Glutamatergic neuron (in vitro differentiated cells): ENCODE data around the gene CMC1. TPM values are rescaled to one million over a fixed set of nuclear protein-coding genes. Genes with fewer than 3 reads are reported as not detected.

Source experiments
- DNase-seq: peaks from one replicate; pipeline ENCODE4 v3.0.0; 2022
- H3K27ac Mint-ChIP-seq: one replicate; pipeline ENCODE4 v1.8.0; 2020; ENCODE audit warnings: mild to moderate bottlenecking, mixed read lengths, inconsistent platforms; ENCODE audit not compliant: unreplicated experiment
- H3K27me3 Mint-ChIP-seq: one replicate; pipeline ENCODE4 v1.8.0; 2020; ENCODE audit warnings: mild to moderate bottlenecking, moderate library complexity, mixed read lengths, inconsistent platforms; ENCODE audit not compliant: unreplicated experiment
- H3K36me3 Mint-ChIP-seq: one replicate; pipeline ENCODE4 v1.8.0; 2020; ENCODE audit warnings: mild to moderate bottlenecking, mixed read lengths, inconsistent platforms; ENCODE audit not compliant: unreplicated experiment
- H3K4me1 Mint-ChIP-seq: one replicate; pipeline ENCODE4 v1.8.0; 2020; ENCODE audit warnings: mild to moderate bottlenecking, low read depth, mixed read lengths, inconsistent platforms; ENCODE audit not compliant: unreplicated experiment
- H3K4me3 Mint-ChIP-seq: one replicate; pipeline ENCODE4 v1.8.0; 2020; ENCODE audit warnings: mild to moderate bottlenecking, mixed read lengths, inconsistent platforms; ENCODE audit not compliant: unreplicated experiment
- H3K9me3 Mint-ChIP-seq: one replicate; pipeline ENCODE4 v1.8.0; 2020; ENCODE audit warnings: mild to moderate bottlenecking, moderate library complexity, mixed read lengths, inconsistent platforms; ENCODE audit not compliant: unreplicated experiment
- CTCF ChIP-seq: fragments of 200-600 bp; sonication (generic); IDR thresholded peaks from one replicate; pipeline ENCODE4 v1.5.0; 2021; ENCODE audit not compliant: partially characterized antibody, unreplicated experiment
- total RNA-seq: library from RNA; stranded (reverse); fragmentation: NEBNext Ultra II Directional; extraction: Animal tissue kit (Norgen Biotek cat#: 25700); gene quantifications from one replicate; pipeline ENCODE4 v1.2.1, GENCODE V29; 2021; ENCODE audit not compliant: unreplicated experiment

CMC1 gene
- total RNA-seq, 1 donor from 2014 or later, result 9.8 TPM

GRCh38 chr3:28218071-28218916 is 23.1 kb upstream of the CMC1 start:
- no peak for DNase-seq
- TF ChIP-seq CTCF, result no peak
- no peaks in the 10 kb centered on the region for H3K4me1 Mint-ChIP-seq
- peaks cover 3% of the 10 kb centered on the region for H3K27me3 Mint-ChIP-seq
- H3K36me3 Mint-ChIP-seq, result no peaks in the 10 kb centered on the region
- H3K4me3 Mint-ChIP-seq, result no peak overlapping the region
- H3K27ac Mint-ChIP-seq, result no peak overlapping the region
- no peaks in the 10 kb centered on the region for H3K9me3 Mint-ChIP-seq

- Mint-ChIP-seq H3K36me3 (no peaks in the 10 kb centered on the region), H3K4me1 (no peaks in the 10 kb centered on the region), H3K27me3 (peaks cover 3% of the 10 kb centered on the region), H3K4me3 (no peak overlapping the region), H3K9me3 (no peaks in the 10 kb centered on the region), H3K27ac (no peak overlapping the region)
- no peak for TF ChIP-seq CTCF
- DNase-seq, result no peak
Observed at GRCh38 chr3:28218917-28219198, 22.6 kb upstream of the CMC1 start.

- no peaks in the 10 kb centered on the region for H3K36me3 Mint-ChIP-seq
- H3K27me3 Mint-ChIP-seq, result peaks cover 3% of the 10 kb centered on the region
- H3K4me1 Mint-ChIP-seq, result no peaks in the 10 kb centered on the region
Observed at GRCh38 chr3:28224430-28224829, 17.0 kb upstream of the CMC1 start.

GRCh38 chr3:28226020-28226419 is 15.4 kb upstream of the CMC1 start:
- Mint-ChIP-seq H3K4me3 (no peak overlapping the region), H3K27ac (no peak overlapping the region), H3K36me3 (no peaks in the 10 kb centered on the region), H3K9me3 (no peaks in the 10 kb centered on the region), H3K4me1 (no peaks in the 10 kb centered on the region), H3K27me3 (no peaks in the 10 kb centered on the region)
- no peak for TF ChIP-seq CTCF
- no peak for DNase-seq

More at GRCh38 chr3:28224430-28224829, 17.0 kb upstream of the CMC1 start:
- Mint-ChIP-seq H3K4me3 (no peak overlapping the region), H3K27ac (no peak overlapping the region), H3K9me3 (no peaks in the 10 kb centered on the region)
- DNase-seq, result no peak
- TF ChIP-seq CTCF, result no peak

GRCh38 chr3:28228623-28229022 is 12.8 kb upstream of the CMC1 start:
- Mint-ChIP-seq H3K27me3 (no peaks in the 10 kb centered on the region), H3K36me3 (no peaks in the 10 kb centered on the region), H3K27ac (no peak overlapping the region), H3K4me1 (no peaks in the 10 kb centered on the region), H3K4me3 (no peak overlapping the region), H3K9me3 (no peaks in the 10 kb centered on the region)
- no peak for DNase-seq
- no peak for TF ChIP-seq CTCF
